DMS114 treated with DMSO at 0.1 percent for 48 hours (cell line): ENCODE measurements around the gene DRC7.

ENCODE experiments used
- DNase-seq: peaks from one replicate; lab custom pipeline; 2025; ENCODE audit not compliant: unreplicated experiment; lab: John Stamatoyannopoulos, UW

Gene DRC7

GRCh38 chr16:57692636-57693035 lies 2.0 kb upstream of the DRC7 start:
- DNase-seq: no peak

GRCh38 chr16:57693550-57693949 lies 1.1 kb upstream of the DRC7 start:
- DNase-seq: no peak

DNA sequence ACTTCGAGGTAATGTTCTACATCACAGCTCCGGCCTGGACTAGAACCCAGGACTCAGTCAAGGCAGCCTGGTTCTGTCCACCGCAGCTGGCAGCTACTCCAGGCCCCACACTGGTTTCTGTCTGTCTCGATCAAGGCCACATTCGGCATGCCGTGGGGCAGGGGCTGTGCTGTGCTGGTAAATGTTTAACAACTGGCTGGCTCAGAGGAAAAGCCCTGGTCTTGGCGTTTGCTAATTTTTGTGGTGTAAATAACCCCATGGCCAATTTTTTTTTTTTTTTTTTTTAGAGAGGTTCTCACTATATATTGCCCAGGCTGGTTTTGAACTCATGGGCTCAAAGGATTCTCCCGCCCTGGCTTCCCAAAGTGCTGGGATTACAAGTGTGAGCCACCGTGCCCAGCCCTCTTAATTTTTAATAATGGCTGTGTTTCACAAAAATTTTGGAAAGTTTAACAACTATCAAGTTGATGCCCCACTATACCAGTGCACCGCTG lies 328 bp upstream of the DRC7 start:
- DNase-seq: no peak

DNA sequence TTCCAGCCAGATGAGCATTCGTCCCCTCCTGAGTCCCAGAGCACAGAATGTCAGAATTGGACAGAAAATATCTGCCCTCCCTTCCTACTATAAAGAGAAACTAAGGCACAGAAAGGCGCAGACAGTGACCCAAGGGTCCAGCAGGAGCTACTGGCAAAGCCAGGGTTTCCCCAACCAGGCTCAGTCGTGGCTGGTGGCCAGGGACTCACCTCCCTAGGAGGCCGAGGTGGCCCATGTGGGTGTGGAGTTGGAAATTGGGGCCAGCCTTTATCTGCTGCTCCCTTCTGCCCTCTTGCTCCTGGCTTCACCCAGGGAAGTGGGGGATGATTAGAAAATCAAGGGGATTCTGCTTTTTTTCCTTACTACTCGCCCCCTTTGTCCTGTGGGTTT lies 1.1 kb downstream of the DRC7 start:
- DNase-seq: no peak

- no peak for DNase-seq
Measured at GRCh38 chr16:57696240-57696639, 1.6 kb downstream of the DRC7 start.

DNA sequence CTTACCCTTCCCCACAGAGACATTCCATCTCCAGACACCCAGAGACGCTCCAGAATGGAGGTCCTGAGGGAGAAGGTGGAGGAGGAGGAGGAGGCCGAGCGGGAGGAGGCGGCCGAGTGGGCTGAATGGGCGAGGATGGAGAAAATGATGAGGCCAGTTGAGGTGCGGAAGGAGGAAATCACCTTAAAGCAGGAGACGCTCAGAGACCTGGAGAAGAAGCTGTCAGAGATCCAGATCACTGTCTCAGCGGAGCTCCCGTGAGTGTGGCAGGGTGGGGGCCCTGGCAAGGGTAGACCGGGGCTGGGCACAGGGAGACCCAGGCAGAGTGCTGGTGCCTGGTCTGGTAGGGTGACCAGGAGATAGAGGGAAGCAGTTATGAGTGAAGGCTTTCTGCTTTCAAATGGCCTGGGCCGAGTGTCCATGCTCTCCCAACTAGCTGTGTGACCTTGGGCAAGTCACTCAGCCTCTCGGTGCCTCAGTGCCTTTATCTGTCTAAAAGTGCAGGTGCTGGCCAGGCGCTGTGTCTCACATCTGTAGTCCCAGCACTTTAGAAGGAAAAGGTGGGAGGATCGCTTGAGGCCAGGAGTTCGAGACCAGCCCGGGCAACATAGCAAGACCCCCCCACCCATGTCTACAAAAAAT lies 3.4 kb downstream of the DRC7 start:
- no peak for DNase-seq

GRCh38 chr16:57698812-57699405 lies 4.3 kb downstream of the DRC7 start:
- no peak for DNase-seq

- DNase-seq: no peak
Measured at GRCh38 chr16:57699481-57699880, 4.9 kb downstream of the DRC7 start.

GRCh38 chr16:57699899-57700298 lies 5.3 kb downstream of the DRC7 start:
- DNase-seq: no peak

DNA sequence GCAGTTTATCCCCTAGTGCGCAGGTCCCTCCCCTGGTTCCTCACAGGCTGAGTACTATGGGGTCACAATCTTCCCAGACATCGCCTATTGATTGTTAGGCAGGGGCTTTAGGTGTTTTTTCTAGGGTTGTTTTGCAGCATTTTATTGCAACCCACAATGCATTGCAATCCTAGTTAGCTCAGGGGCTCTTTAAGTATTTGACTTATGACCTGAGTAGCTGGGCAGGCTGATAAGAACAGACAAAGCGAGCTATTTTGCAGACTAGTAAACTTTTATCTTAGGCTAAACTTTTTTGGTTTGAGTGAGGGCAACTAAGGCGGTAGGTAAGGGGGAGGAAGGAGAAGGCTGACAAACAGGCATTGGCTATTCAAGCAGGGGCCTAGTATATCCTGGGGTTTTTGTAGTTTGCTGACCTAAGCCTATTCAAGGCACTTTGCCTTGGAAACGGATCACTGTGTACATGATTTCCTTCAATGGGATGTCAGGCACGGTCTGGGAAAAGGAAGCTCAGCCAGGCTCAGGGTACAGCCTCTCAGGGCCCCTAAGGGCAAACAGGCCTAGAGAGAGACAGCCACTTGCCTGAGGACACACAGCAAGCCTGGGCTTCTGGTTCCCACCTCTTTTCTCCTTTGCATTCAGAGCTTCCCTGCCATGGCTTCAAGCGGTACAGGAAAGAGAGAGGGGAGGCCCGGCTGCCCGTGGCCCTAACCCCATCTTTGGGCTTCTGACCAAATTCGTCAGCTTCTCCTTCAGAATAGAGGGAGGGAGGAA lies 6.4 kb downstream of the DRC7 start:
- DNase-seq: no peak

DNA sequence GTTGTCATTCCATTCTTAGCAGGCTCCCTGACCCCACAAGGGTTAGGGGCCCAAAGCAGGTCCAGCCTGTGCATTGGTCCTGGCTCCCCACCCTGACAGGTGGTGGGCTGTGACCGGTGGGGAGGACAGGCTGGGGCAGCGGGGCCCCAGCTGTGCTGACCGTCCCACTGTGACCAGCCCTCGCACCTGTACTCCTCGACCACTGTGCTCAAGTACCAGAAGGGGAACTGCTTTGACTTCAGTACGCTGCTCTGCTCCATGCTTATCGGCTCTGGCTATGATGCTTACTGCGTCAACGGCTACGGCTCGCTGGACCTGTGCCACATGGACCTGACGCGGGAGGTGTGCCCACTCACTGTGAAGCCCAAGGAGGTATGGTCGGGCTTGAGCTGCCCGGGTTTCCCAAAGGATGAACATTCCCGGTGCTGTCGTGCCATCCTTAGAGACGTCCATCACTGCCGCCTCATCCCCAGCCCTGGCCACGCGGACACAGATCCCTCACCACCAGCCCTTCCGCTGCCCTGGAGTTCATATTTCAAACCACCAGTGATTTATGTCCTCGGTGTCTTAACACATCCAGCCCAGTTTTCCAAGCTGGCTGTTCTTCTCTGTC lies 7.3 kb downstream of the DRC7 start:
- no peak for DNase-seq

DNA sequence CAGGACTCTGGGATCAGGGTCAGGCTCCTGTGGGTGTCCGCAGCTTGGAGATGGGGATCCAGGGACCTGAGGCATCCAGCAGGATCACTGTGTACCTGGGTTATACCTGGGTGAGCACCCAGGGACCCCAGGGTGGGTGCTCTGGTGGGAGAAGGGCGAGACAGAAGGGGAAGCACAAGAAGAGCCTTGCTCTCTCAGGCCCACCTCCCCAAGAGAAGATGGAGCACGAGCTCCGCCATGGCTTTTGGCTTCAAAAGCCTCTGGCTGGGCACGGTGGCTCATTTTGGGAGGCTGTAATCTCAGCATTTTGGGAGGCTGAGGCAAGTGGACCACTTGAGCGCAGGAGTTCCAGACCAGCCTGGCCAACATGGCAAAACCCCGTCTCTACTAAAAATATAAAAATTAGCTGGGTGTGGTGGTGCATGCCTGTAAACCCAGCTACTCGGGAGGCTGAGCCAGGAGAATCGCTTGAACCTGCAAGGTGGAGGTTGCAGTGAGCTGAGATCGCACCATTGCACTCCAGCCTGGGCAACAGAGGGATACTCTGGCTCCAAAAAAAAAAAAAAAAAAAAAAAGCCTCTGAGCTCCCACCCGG lies 8.9 kb downstream of the DRC7 start:
- no peak for DNase-seq

GRCh38 chr16:57704011-57704904 lies 9.7 kb downstream of the DRC7 start:
- no peak for DNase-seq

DNA sequence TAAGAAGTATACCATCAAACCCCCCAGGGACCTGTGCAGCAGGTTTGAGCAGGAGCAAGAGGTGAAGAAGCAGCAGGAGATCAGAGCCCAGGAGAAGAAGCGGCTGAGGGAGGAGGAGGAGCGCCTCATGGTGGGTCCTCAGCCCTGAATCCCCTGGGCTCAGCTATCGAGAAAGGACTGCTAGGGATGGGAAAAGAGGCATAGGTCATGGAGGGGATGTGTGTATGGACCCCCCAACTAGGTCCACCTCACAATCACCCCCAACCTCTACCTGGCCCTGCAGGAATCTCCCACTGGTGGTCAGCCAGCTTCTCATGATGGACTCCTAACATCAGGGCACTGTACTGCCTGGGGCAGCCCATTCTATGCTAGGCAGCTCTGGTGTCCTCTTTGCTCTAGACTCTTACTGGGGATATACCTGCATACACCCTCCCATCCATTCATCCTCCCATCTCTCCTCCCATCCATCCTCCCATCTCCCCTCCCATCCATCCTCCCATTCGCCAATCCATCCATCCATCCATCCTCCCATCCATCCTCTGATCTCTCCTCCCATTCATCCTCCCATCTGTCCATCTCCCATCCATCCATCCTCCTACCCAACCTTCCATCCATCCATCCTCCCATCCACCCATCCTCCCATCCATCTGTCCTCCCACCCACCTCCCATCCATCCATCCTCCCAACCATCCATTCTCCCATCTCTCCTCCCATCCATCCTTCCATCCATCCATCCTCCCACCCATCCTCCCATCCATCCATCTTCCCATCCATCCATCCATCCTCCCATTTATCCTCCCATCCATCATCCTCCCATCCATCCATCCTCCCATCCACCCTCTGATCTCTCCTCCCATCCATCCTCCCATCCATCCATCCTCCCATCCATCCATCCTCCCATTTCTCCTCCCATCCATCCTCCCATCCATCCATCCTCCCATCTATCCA lies 10.6 kb downstream of the DRC7 start:
- DNase-seq: no peak

DNA sequence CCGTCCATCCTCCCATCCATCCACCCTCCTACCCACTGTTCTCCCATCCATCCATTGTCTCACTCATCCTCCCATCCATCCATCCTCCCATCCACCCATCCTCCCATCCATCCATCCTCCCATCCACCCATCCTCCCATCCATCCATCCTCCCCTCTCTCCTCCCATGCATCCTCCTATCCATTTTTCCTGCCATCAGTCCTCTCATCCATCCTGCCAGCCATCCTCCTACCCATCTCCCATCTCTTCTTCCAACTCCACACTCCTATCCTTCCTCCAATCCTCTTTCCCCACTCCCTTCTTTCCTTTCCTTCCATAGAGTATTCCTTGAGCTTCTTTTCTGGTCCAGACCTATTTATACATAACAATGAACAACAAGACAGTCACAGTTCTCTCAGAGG lies 12.1 kb downstream of the DRC7 start:
- DNase-seq: no peak

- DNase-seq: no peak
Measured at GRCh38 chr16:57707331-57707730, 12.7 kb downstream of the DRC7 start.

GRCh38 chr16:57708168-57708567 lies 13.6 kb downstream of the DRC7 start:
- no peak for DNase-seq

GRCh38 chr16:57709663-57710062 lies 15.1 kb downstream of the DRC7 start:
- DNase-seq: no peak

DNA sequence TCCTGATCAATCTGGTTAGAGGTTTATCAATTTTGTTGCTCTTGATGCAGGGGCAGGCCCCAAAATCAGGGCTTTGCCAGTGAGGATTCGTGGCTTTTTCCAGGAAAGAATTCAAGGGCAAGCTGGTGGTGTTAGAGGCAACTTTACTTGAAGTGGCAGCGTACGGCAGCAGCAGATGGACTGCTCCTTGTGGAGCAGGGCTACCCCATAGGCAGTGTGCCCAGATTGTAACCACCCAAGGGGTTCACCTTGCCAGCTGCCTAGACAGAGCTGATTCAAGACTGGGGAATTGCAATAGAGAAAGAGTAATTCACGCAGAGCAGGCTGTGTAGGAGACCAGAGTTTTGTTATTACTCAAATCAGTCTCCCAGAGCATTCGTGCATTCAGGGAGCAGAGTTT lies 16.7 kb downstream of the DRC7 start:
- no peak for DNase-seq
